K562 (cell line): ENCODE data around the gene PINK1. TPM values are rescaled to one million over a fixed set of nuclear protein-coding genes. Genes with fewer than 3 reads are reported as not detected.

Source experiments
- BRF2 ChIP-seq: IDR thresholded peaks from 3 replicates; pipeline ENCODE4 v1.6.1; 2011; ENCODE audit warnings: borderline replicate concordance, mild to moderate bottlenecking; ENCODE audit not compliant: insufficient read length, insufficient read depth
- CBFA2T2 ChIP-seq: fragments of 450-650 bp; conservative IDR thresholded peaks from 2 replicates; pipeline ENCODE4 v1.6.1; 2017; ENCODE audit warnings: mild to moderate bottlenecking
- DEAF1 ChIP-seq: fragments of 450-650 bp; formaldehyde crosslinking; IDR thresholded peaks from 2 replicates; pipeline ENCODE4 v1.4.0; 2020; ENCODE audit warnings: mild to moderate bottlenecking, moderate library complexity
- E2F4 ChIP-seq: sonication (generic); formaldehyde crosslinking; IDR thresholded peaks from 2 replicates; pipeline ENCODE4 v1.8.0; 2022; ENCODE audit warnings: mild to moderate bottlenecking, low read depth, missing genetic modification reagents
- EZH2 ChIP-seq: IDR thresholded peaks from 2 replicates; pipeline ENCODE4 v1.6.1; 2012; ENCODE audit warnings: low read depth, mild to moderate bottlenecking, inconsistent platforms, low read length, borderline replicate concordance
- FOXJ3 ChIP-seq: sonication (generic); formaldehyde crosslinking; IDR thresholded peaks from 2 replicates; pipeline ENCODE4 v1.4.0; 2020; ENCODE audit warnings: mild to moderate bottlenecking, missing genetic modification reagents
- GABPA ChIP-seq: fragments of 200-800 bp; sonication (Bioruptor generic); conservative IDR thresholded peaks from 2 replicates; pipeline ENCODE4 v1.6.1; 2016; ENCODE audit warnings: low read depth, missing genetic modification characterization, missing compliant biosample characterization
- HDGF ChIP-seq: fragments of 450-650 bp; IDR thresholded peaks from 2 replicates; pipeline ENCODE4 v1.6.1; 2016
- HSF4 ChIP-seq: fragments of 250-450 bp; sonication (Bioruptor Pico); IDR thresholded peaks from 2 replicates; pipeline ENCODE4 v2.1.2; 2022; ENCODE audit warnings: mild to moderate bottlenecking, moderate library complexity, borderline replicate concordance
- KDM1A ChIP-seq, 2 experiments: fragments of 450-650 bp; IDR thresholded peaks; 2 replicates each; pipeline ENCODE4 v1.6.1; 2016; ENCODE audit warnings: mild to moderate bottlenecking in 2 of 2
- MAFG ChIP-seq: fragments of 450-650 bp; conservative IDR thresholded peaks from 2 replicates; pipeline ENCODE4 v1.6.1; 2016; ENCODE audit warnings: missing genetic modification characterization, missing compliant biosample characterization
- MCM3 ChIP-seq: fragments of 450-650 bp; IDR thresholded peaks from 2 replicates; pipeline ENCODE4 v1.6.1; 2016
- PHF20 ChIP-seq: fragments of 450-650 bp; IDR thresholded peaks from 2 replicates; pipeline ENCODE4 v1.6.1; 2018; ENCODE audit not compliant: partially characterized antibody
- RBM14 ChIP-seq: fragments of 200-400 bp; formaldehyde crosslinking; IDR thresholded peaks from 2 replicates; pipeline ENCODE4 v1.6.1; 2018; ENCODE audit warnings: low read depth, mild to moderate bottlenecking, low read length, moderate library complexity, borderline replicate concordance; ENCODE audit not compliant: insufficient read depth
- RBM25 ChIP-seq: fragments of 200-400 bp; formaldehyde crosslinking; IDR thresholded peaks from 2 replicates; pipeline ENCODE4 v1.6.1; 2018; ENCODE audit warnings: low read length, low read depth, moderate library complexity; ENCODE audit not compliant: severe bottlenecking
- RFX7 ChIP-seq: fragments of 250-450 bp; sonication (Bioruptor Pico); IDR thresholded peaks from 2 replicates; pipeline ENCODE4 v1.5.1; 2021; ENCODE audit warnings: mild to moderate bottlenecking
- SOX6 ChIP-seq: fragments of 450-650 bp; IDR thresholded peaks from 2 replicates; pipeline ENCODE4 v1.6.1; 2014; ENCODE audit warnings: mild to moderate bottlenecking
- THRA ChIP-seq: fragments of 450-650 bp; IDR thresholded peaks from 2 replicates; pipeline ENCODE4 v1.6.1; 2017; ENCODE audit warnings: mild to moderate bottlenecking, moderate library complexity
- ZNF140 ChIP-seq: fragments of 250-450 bp; sonication (Bioruptor Pico); IDR thresholded peaks from 2 replicates; pipeline ENCODE4 v1.8.0; 2021; ENCODE audit warnings: moderate library complexity, mild to moderate bottlenecking, inconsistent platforms
- ZNF146 ChIP-seq: IDR thresholded peaks from one replicate; pipeline ENCODE4 v1.6.1; 2018; ENCODE audit warnings: missing compliant biosample characterization; ENCODE audit not compliant: unreplicated experiment
- ZNF395 ChIP-seq: fragments of 200-800 bp; sonication (Bioruptor generic); IDR thresholded peaks from 2 replicates; pipeline ENCODE4 v1.6.1; 2017; ENCODE audit warnings: missing genetic modification characterization, missing compliant biosample characterization
- ZNF436 ChIP-seq: fragments of 250-450, 450-650 bp; sonication (Bioruptor Pico); formaldehyde crosslinking; IDR thresholded peaks from 2 replicates; pipeline ENCODE4 v1.7.0; 2020; ENCODE audit warnings: mild to moderate bottlenecking
- ZNF76 ChIP-seq: fragments of 250-450 bp; sonication (Bioruptor Pico); IDR thresholded peaks from 2 replicates; pipeline ENCODE4 v1.4.0; 2020; ENCODE audit warnings: mild to moderate bottlenecking, moderate library complexity, borderline replicate concordance
- ZNF766 ChIP-seq: fragments of 200-800 bp; sonication (Bioruptor generic); conservative IDR thresholded peaks from 2 replicates; pipeline ENCODE4 v1.6.1; 2016; ENCODE audit warnings: missing genetic modification characterization, missing compliant biosample characterization
- polyA plus RNA-seq, 8 experiments: library from polyadenylated mRNA; depleted of rRNA in 4 of 8; stranded (reverse) in 5 of 8; unstranded in 3 of 8; fragments of >200 nt; fragmentation: Nextera tagmentation in 2 of 8; fragmentation: Illumina TruSeq in 1 of 8; extraction: Ambion mirVana in 2 of 8; extraction: Trizol in 1 of 8; gene quantifications; 2 replicates each; pipeline versions ENCODE4 v1.2.1 to v1.2.3, GENCODE V29; 2011 to 2014; ENCODE audit warnings: inconsistent platforms in 1 of 8, missing spikeins in 1 of 8
- total RNA-seq, 7 experiments: library from RNA; depleted of rRNA in 6 of 7; stranded (reverse); fragments of >200 nt in 6 of 7; fragmentation: Illumina TruSeq in 2 of 7; extraction: Trizol in 2 of 7; gene quantifications; 2 replicates each; pipeline versions ENCODE4 v1.2.1 to v1.2.3, GENCODE V29; 2011 to 2021; ENCODE audit warnings: low replicate concordance in 1 of 7

PINK1 gene
- total and polyA plus RNA-seq, 9 of the 15 experiments (the other 6 are each of a cell fraction or from before 2014, with no cell fraction given): 1.5 to 11.3 (median 6.8) TPM

- TF ChIP-seq BRF2 (no peak), MAFG (no peak), HDGF (no peak), DEAF1 (CRISPR knock-in tag) (no peak), GABPA (tag) (no peak), RBM14 (no peak), HSF4 (CRISPR knock-in tag) (no peak), KDM1A (IDR thresholded peaks at IDR 0.05) (peak; percentile 82), ZNF140 (CRISPR knock-in tag) (no peak), ZNF766 (CRISPR knock-in tag) (no peak), ZNF436 (no peak), SOX6 (no peak), EZH2 (no peak), RFX7 (CRISPR knock-in tag) (no peak), FOXJ3 (CRISPR knock-in tag) (no peak), MCM3 (no peak), ZNF146 (CRISPR knock-in tag) (no peak), PHF20 (peak; percentile 40), CBFA2T2 (no peak), ZNF76 (CRISPR knock-in tag) (no peak), E2F4 (CRISPR knock-in tag) (no peak), ZNF395 (CRISPR knock-in tag) (no peak), RBM25 (peak; percentile 84), THRA (no peak)
Measured at GRCh38 chr1:20616847-20617487, 16.3 kb upstream of the PINK1 start (continued).
